GM12878 (cell line): ENCODE measurements around the gene IL22RA2. TPM values are rescaled to one million over a fixed set of nuclear protein-coding genes. Genes with fewer than 3 reads are reported as not detected.

Experiments
- ATAC-seq: fragments of 200-7000 bp; cut with Tn5 transposase; 3 replicates; pipeline ENCODE4 v1.9.1; 2020; ENCODE audit warnings: mild to moderate bottlenecking, moderate library complexity
- BruUV-seq: library from RNA; stranded (reverse); fragments of 400-500 nt; replicated peaks from 2 replicates; lab custom pipeline; 2021; lab: Mats Ljungman, UMichigan
- CTCF ChIA-PET: fragments of 300-600 bp; sonication (Branson Sonifier 250); formaldehyde crosslinking; extraction: SDS; loops from one replicate; lab custom pipeline; 2021; ENCODE audit warnings: inconsistent platforms; lab: Yijun Ruan, JAX
- POLR2A ChIA-PET: fragments of 350-600 bp; formaldehyde crosslinking; extraction: SDS; loops from one replicate; lab custom pipeline; 2021; ENCODE audit warnings: inconsistent platforms; lab: Charles Lee
- RAD21 ChIA-PET: fragments of 300-600 bp; sonication (Branson Sonifier 250); formaldehyde crosslinking; loops from one replicate; lab custom pipeline; 2023; ENCODE audit warnings: antibody characterized with exemption; ENCODE audit not compliant: unreplicated experiment; lab: Charles Lee
- SMC1A ChIA-PET: fragments of 300-600 bp; sonication (Branson Sonifier 250); formaldehyde crosslinking; loops from one replicate; lab custom pipeline; 2023; ENCODE audit not compliant: unreplicated experiment, uncharacterized antibody; lab: Charles Lee
- DNase-seq: peaks from one replicate; pipeline ENCODE4 v3.0.0-alpha.2; 2011; ENCODE audit warnings: low read depth, low spot score
- FAIRE-seq: peaks from 3 replicates; lab custom pipeline; 2011; peaks lifted over from hg19 to GRCh38; lab: Jason Lieb, UNC
- H2AFZ ChIP-seq: 2 replicates; pipeline ENCODE4 v1.6.0; 2011; ENCODE audit warnings: low read depth, low read length, control low read depth; ENCODE audit not compliant: control insufficient read depth
- H3K27ac ChIP-seq: 2 replicates; pipeline ENCODE4 v1.5.1; 2011; ENCODE audit warnings: control low read depth; ENCODE audit not compliant: control insufficient read depth, insufficient read depth
- H3K27me3 ChIP-seq, 2 experiments: replicated peaks in 1 of 2; 2 replicates each; pipeline versions ENCODE4 v1.6.0 to v1.6.1; 2011; ENCODE audit warnings: low read length in 1 of 2; ENCODE audit not compliant: control insufficient read depth in 2 of 2, insufficient read depth in 2 of 2
- H3K36me3 ChIP-seq, 2 experiments: 2 replicates each; pipeline ENCODE4 v1.5.1; 2011; ENCODE audit warnings: low read length in 1 of 2; ENCODE audit not compliant: control insufficient read depth in 2 of 2, insufficient read depth in 2 of 2
- H3K4me1 ChIP-seq: 2 replicates; pipeline ENCODE4 v1.6.1; 2011; ENCODE audit warnings: mild to moderate bottlenecking, low read length, moderate library complexity, mixed read lengths; ENCODE audit not compliant: control insufficient read depth, insufficient read depth
- H3K4me2 ChIP-seq: 2 replicates; pipeline ENCODE4 v1.6.0; 2011; ENCODE audit warnings: control low read depth; ENCODE audit not compliant: control insufficient read depth, insufficient read depth
- H3K4me3 ChIP-seq: fragments of 200-600 bp; sonication (generic); 2 replicates; pipeline ENCODE4 v1.5.1; 2016
- H3K79me2 ChIP-seq: 2 replicates; pipeline ENCODE4 v1.6.0; 2011; ENCODE audit warnings: low read length; ENCODE audit not compliant: control insufficient read depth, insufficient read depth
- H3K9ac ChIP-seq: 2 replicates; pipeline ENCODE4 v1.8.0; 2011; ENCODE audit warnings: low read length, control low read depth, mixed read lengths; ENCODE audit not compliant: control insufficient read depth, insufficient read depth
- H3K9me3 ChIP-seq: replicated peaks from 3 replicates; pipeline ENCODE4 v1.5.1; 2011; ENCODE audit warnings: mild to moderate bottlenecking, low read length; ENCODE audit not compliant: control insufficient read depth, insufficient read depth
- H4K20me1 ChIP-seq: 2 replicates; pipeline ENCODE4 v1.6.0; 2011; ENCODE audit not compliant: control insufficient read depth, insufficient read depth
- BACH1 ChIP-seq: fragments of 450-650 bp; IDR thresholded peaks from 2 replicates; pipeline ENCODE4 v1.6.1; 2017; ENCODE audit warnings: mild to moderate bottlenecking, borderline replicate concordance
- BHLHE40 ChIP-seq, 2 experiments: fragments of 450-650 bp in 1 of 2; IDR thresholded peaks; 2 replicates each; pipeline ENCODE4 v1.6.1; 2011 to 2017; ENCODE audit warnings: low read depth in 2 of 2, borderline replicate concordance in 1 of 2, improper control_type of control experiment in 1 of 2, low read length in 1 of 2, mild to moderate bottlenecking in 1 of 2
- CEBPB ChIP-seq, 2 experiments: fragments of 150-350 bp in 1 of 2; IDR thresholded peaks; 2 replicates each; pipeline ENCODE4 v1.6.1; 2012 to 2014; ENCODE audit warnings: low read depth in 2 of 2, low read length in 2 of 2, borderline replicate concordance in 1 of 2, inconsistent platforms in 1 of 2
- CREB1 ChIP-seq: IDR thresholded peaks from 2 replicates; pipeline ENCODE4 v1.6.1; 2012; ENCODE audit warnings: low read depth, mild to moderate bottlenecking, inconsistent platforms
- CREM ChIP-seq: IDR thresholded peaks from 2 replicates; pipeline ENCODE4 v1.6.1; 2014; ENCODE audit warnings: antibody characterized with exemption, low read depth
- GABPA ChIP-seq: IDR thresholded peaks from 2 replicates; pipeline ENCODE4 v1.6.1; 2014; ENCODE audit warnings: antibody characterized with exemption, low read depth, mild to moderate bottlenecking, inconsistent platforms
- IRF4 ChIP-seq: IDR thresholded peaks from 2 replicates; pipeline ENCODE4 v1.6.1; 2011; ENCODE audit warnings: low read depth, low read length
- JUNB ChIP-seq: IDR thresholded peaks from 2 replicates; pipeline ENCODE4 v1.6.1; 2016; ENCODE audit warnings: antibody characterized with exemption, mild to moderate bottlenecking
- KDM1A ChIP-seq: fragments of 200-600 bp; sonication (generic); IDR thresholded peaks from 2 replicates; pipeline ENCODE4 v1.6.1; 2016; ENCODE audit warnings: borderline replicate concordance
- MEF2B ChIP-seq: fragments of 450-650 bp; IDR thresholded peaks from 2 replicates; pipeline ENCODE4 v1.6.1; 2018; ENCODE audit warnings: mild to moderate bottlenecking, moderate library complexity; ENCODE audit not compliant: partially characterized antibody, poor library complexity, severe bottlenecking
- MTA2 ChIP-seq: fragments of 450-650 bp; IDR thresholded peaks from 2 replicates; pipeline ENCODE4 v1.6.1; 2016; ENCODE audit warnings: low read depth, mild to moderate bottlenecking, moderate library complexity
- MXI1 ChIP-seq: fragments of 150-350 bp; IDR thresholded peaks from 2 replicates; pipeline ENCODE4 v1.6.1; 2011; ENCODE audit warnings: low read depth, mild to moderate bottlenecking, inconsistent platforms, low read length, improper control_type of control experiment
- PBX3 ChIP-seq: IDR thresholded peaks from 2 replicates; pipeline ENCODE4 v1.6.1; 2011; ENCODE audit warnings: mild to moderate bottlenecking, low read depth, low read length, moderate library complexity; ENCODE audit not compliant: insufficient replicate concordance
- POU2F2 ChIP-seq: IDR thresholded peaks from 3 replicates; pipeline ENCODE4 v1.6.1; 2011; ENCODE audit warnings: low read depth, mild to moderate bottlenecking, low read length, borderline replicate concordance
- RUNX3 ChIP-seq: IDR thresholded peaks from 2 replicates; pipeline ENCODE4 v1.6.1; 2012; ENCODE audit warnings: low read length, inconsistent platforms
- SMC3 ChIP-seq: IDR thresholded peaks from 2 replicates; pipeline ENCODE4 v1.6.1; 2011; ENCODE audit warnings: low read length, improper control_type of control experiment, borderline replicate concordance
- TBL1XR1 ChIP-seq: IDR thresholded peaks from 2 replicates; pipeline ENCODE4 v1.6.1; 2012; ENCODE audit warnings: low read depth, low read length, improper control_type of control experiment
- TCF7 ChIP-seq: IDR thresholded peaks from 2 replicates; pipeline ENCODE4 v1.6.1; 2014; ENCODE audit warnings: antibody characterized with exemption, borderline replicate concordance
- YBX1 ChIP-seq: fragments of 450-650 bp; IDR thresholded peaks from 2 replicates; pipeline ENCODE4 v1.6.1; 2016; ENCODE audit warnings: antibody characterized with exemption
- ZNF622 ChIP-seq: fragments of 450-650 bp; IDR thresholded peaks from 2 replicates; pipeline ENCODE4 v1.6.1; 2017; ENCODE audit warnings: mild to moderate bottlenecking, inconsistent platforms
- in situ Hi-C: fragments of 300-500 bp; cut with MboI; formaldehyde crosslinking; loops from 9 replicates; pipeline ENCODE4 v1.14.3; 2018; ENCODE audit warnings: mixed read lengths
- intact Hi-C: fragments of 100-400 bp; cut with micrococcal nuclease; formaldehyde crosslinking; loops from one replicate; pipeline ENCODE4 v1.14.2; 2022; ENCODE audit not compliant: unreplicated experiment
- polyA plus RNA-seq, 11 experiments: library from polyadenylated mRNA; depleted of rRNA in 4 of 11; unstranded in 6 of 11; stranded (reverse) in 5 of 11; fragments of >200 nt; fragmentation: Nextera tagmentation in 4 of 11; fragmentation: Illumina TruSeq in 1 of 11; extraction: Ambion mirVana in 4 of 11; extraction: Trizol in 1 of 11; gene quantifications; 1 replicate in 1 of 11; 2 replicates in 10 of 11; pipeline versions ENCODE4 v1.2.1 to v1.2.3, GENCODE V29; 2011 to 2016; ENCODE audit warnings: inconsistent platforms in 2 of 11, missing spikeins in 2 of 11, low read depth in 1 of 11
- total RNA-seq, 4 experiments: library from RNA; depleted of rRNA in 3 of 4; stranded (reverse); fragments of >200 nt in 3 of 4; fragmentation: Illumina TruSeq in 1 of 4; extraction: Trizol in 1 of 4; gene quantifications; 2 replicates each; pipeline versions ENCODE4 v1.2.1 to v1.2.3, GENCODE V29; 2013 to 2021

The IL22RA2 gene
- total and polyA plus RNA-seq, 10 of the 15 experiments (the other 5 are each of a cell fraction or from before 2014, with no cell fraction given) = 0.05 to 0.22 (median 0.09) TPM; not detected in 3

GRCh38 chr6:137097057-137097456 lies 76.4 kb downstream of the IL22RA2 start:
- POLR2A ChIA-PET = interaction anchor here (0.8 to 6.6 kb wide), 9 partner anchors 9 to 602 kb away, joined by 3 to 62 read pairs (median 4); no protein-coding TSS in a partner anchor
- DNase-seq = no peak
- intact Hi-C loops = no loop called here
- TF ChIP-seq MXI1 = peak; percentile 35; the same call in 1 of the 2 replicates
- no peak for TF ChIP-seq YBX1
- TF ChIP-seq RUNX3 = peak; percentile 54; the same call in 1 of the 2 replicates
- no peak for TF ChIP-seq KDM1A
- no peak for TF ChIP-seq TCF7
- TF ChIP-seq MEF2B = peak; percentile 63
- TF ChIP-seq JUNB = peak; percentile 75
- TF ChIP-seq BACH1 = no peak
- peak; percentile 22 for TF ChIP-seq PBX3
- TF ChIP-seq CREB1 = peak; percentile 56; the same call in 1 of the 2 replicates
- 0 out of 2 replicates have a peak, but pooled peaks have one; percentile 8 for TF ChIP-seq GABPA
- TF ChIP-seq BHLHE40 (IDR thresholded peaks at IDR 0.05; ENCODE audit: borderline replicate concordance in 1 of 2, low read depth in 2 of 2, low read length in 1 of 2) = peak in 1 of 2 experiments; percentile 37; a peak in 1 of 4 replicates
- no peak for TF ChIP-seq MTA2
- 0 out of 2 replicates have a peak, but pooled peaks have one; percentile 25 for TF ChIP-seq IRF4
- TF ChIP-seq SMC3 = peak; percentile 9; the same call in 1 of the 2 replicates
- TF ChIP-seq CEBPB (IDR thresholded peaks at IDR 0.05; ENCODE audit: borderline replicate concordance in 1 of 2, low read depth in 2 of 2, low read length in 2 of 2) = peak in 1 of 2 experiments; percentile 73; a peak in 2 of 4 replicates
- peak; percentile 44; the same call in 1 of the 2 replicates for TF ChIP-seq CREM
- TF ChIP-seq TBL1XR1 = 0 out of 2 replicates have a peak, but pooled peaks have one; percentile 61
- TF ChIP-seq POU2F2 = peak; percentile 92
- TF ChIP-seq ZNF622 = no peak

More at GRCh38 chr6:137097057-137097456, 76.4 kb downstream of the IL22RA2 start:
- ChIA-PET RAD21 (interaction anchor here (0.9 to 12.9 kb wide), 19 partner anchors 11 to 562 kb away, joined by 3 to 500 read pairs (median 5); partner anchors contain the start of gene IL22RA2), CTCF (interaction anchor here (1.0 to 12.9 kb wide), 15 partner anchors 8 to 608 kb away, joined by 3 to 164 read pairs (median 10); no protein-coding TSS in a partner anchor), SMC1A (interaction anchor here (0.8 to 7.4 kb wide), 24 partner anchors 11 to 814 kb away, joined by 3 to 293 read pairs (median 8); no protein-coding TSS in a partner anchor)
- Histone ChIP-seq H4K20me1 (no peaks in the 10 kb centered on the region), H3K4me3 (no peak overlapping the region), H3K9me3 (peaks cover 10% of the 10 kb centered on the region), H2AFZ (no peak overlapping the region), H3K4me2 (peak overlapping the region; percentile 65), H3K4me1 (peaks cover 73% of the 10 kb centered on the region), H3K27ac (peak overlapping the region; percentile 95), H3K27me3 (no peaks in the 10 kb centered on the region), H3K9ac (peak overlapping the region; percentile 48), H3K36me3 (no peaks in the 10 kb centered on the region), H3K79me2 (no peaks in the 10 kb centered on the region)
- ATAC-seq (peak; percentile 41), FAIRE-seq (peak; percentile 64)
- in situ Hi-C loops = no loop called here
- no TSS peak for BruUV-seq
